Measurements from ENCODE around the gene MMP21.

MMP21 gene

DNA sequence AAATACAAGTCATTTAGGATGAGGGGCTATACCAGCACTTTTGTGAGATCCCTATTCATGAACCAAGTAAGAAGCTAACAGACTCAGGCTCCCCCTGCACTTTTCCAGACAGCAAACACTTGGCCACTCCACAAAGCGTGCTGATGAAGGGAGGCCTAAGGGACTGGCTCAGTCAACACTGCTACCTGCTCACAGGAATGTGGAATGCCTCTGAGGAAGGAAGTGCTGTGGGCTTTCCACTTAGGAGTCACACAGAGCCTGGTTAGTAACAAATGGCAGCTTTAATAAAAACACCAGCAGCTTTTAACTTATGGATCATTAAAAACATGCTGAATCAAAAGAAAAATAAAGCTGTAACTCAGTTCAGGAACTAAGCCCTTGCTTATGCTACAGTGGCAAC lies 32.4 kb upstream of the MMP21 start:
- TF ChIP-seq POLR2AphosphoS5 (IDR thresholded peaks at IDR 0.05; ENCODE audit: low read depth, low read length) (no peak), TAF1 (IDR thresholded peaks at IDR 0.05; ENCODE audit: borderline replicate concordance, insufficient read depth, low read length) (no peak)
- TF ChIP-seq, protein P1, sequence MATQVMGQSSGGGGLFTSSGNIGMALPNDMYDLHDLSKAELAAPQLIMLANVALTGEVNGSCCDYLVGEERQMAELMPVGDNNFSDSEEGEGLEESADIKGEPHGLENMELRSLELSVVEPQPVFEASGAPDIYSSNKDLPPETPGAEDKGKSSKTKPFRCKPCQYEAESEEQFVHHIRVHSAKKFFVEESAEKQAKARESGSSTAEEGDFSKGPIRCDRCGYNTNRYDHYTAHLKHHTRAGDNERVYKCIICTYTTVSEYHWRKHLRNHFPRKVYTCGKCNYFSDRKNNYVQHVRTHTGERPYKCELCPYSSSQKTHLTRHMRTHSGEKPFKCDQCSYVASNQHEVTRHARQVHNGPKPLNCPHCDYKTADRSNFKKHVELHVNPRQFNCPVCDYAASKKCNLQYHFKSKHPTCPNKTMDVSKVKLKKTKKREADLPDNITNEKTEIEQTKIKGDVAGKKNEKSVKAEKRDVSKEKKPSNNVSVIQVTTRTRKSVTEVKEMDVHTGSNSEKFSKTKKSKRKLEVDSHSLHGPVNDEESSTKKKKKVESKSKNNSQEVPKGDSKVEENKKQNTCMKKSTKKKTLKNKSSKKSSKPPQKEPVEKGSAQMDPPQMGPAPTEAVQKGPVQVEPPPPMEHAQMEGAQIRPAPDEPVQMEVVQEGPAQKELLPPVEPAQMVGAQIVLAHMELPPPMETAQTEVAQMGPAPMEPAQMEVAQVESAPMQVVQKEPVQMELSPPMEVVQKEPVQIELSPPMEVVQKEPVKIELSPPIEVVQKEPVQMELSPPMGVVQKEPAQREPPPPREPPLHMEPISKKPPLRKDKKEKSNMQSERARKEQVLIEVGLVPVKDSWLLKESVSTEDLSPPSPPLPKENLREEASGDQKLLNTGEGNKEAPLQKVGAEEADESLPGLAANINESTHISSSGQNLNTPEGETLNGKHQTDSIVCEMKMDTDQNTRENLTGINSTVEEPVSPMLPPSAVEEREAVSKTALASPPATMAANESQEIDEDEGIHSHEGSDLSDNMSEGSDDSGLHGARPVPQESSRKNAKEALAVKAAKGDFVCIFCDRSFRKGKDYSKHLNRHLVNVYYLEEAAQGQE (IDR thresholded peaks at IDR 0.05; ENCODE audit: insufficient read depth in 1 of 2, low read depth in 2 of 2, low read length in 2 of 2), result no peak

GRCh38 chr10:125802739-125803138 lies 27.1 kb upstream of the MMP21 start:
- TF ChIP-seq, protein P1 (IDR thresholded peaks at IDR 0.05; ENCODE audit: insufficient read depth in 1 of 2, low read depth in 2 of 2, low read length in 2 of 2), result no peak
- no peak for TF ChIP-seq FOXP2 (optimal IDR thresholded peaks at IDR 0.05; ENCODE audit: borderline replicate concordance, extremely low read depth, extremely low read length, insufficient read depth)
- no peak for TF ChIP-seq TAF1 (IDR thresholded peaks at IDR 0.05; ENCODE audit: borderline replicate concordance, insufficient read depth, low read length)
- TF ChIP-seq SIN3A (IDR thresholded peaks at IDR 0.05; ENCODE audit: borderline replicate concordance, insufficient read depth, low read length), result no peak
- no peak for TF ChIP-seq POLR2AphosphoS5 (IDR thresholded peaks at IDR 0.05; ENCODE audit: low read depth, low read length)

GRCh38 chr10:125802131-125802530 lies 26.5 kb upstream of the MMP21 start:
- TF ChIP-seq SIN3A (IDR thresholded peaks at IDR 0.05; ENCODE audit: borderline replicate concordance, insufficient read depth, low read length), result no peak
- TF ChIP-seq FOXP2 (optimal IDR thresholded peaks at IDR 0.05; ENCODE audit: borderline replicate concordance, extremely low read depth, extremely low read length, insufficient read depth), result no peak
- TF ChIP-seq, protein P1 (IDR thresholded peaks at IDR 0.05; ENCODE audit: insufficient read depth in 1 of 2, low read depth in 2 of 2, low read length in 2 of 2), result no peak
- TF ChIP-seq POLR2AphosphoS5 (IDR thresholded peaks at IDR 0.05; ENCODE audit: low read depth, low read length), result no peak
- no peak for TF ChIP-seq TAF1 (IDR thresholded peaks at IDR 0.05; ENCODE audit: borderline replicate concordance, insufficient read depth, low read length)

- TF ChIP-seq SIN3A (IDR thresholded peaks at IDR 0.05; ENCODE audit: borderline replicate concordance, insufficient read depth, low read length) (no peak), POLR2AphosphoS5 (IDR thresholded peaks at IDR 0.05; ENCODE audit: low read depth, low read length) (no peak), TAF1 (IDR thresholded peaks at IDR 0.05; ENCODE audit: borderline replicate concordance, insufficient read depth, low read length) (no peak), FOXP2 (optimal IDR thresholded peaks at IDR 0.05; ENCODE audit: borderline replicate concordance, extremely low read depth, extremely low read length, insufficient read depth) (no peak)
- TF ChIP-seq, protein P1 (IDR thresholded peaks at IDR 0.05; ENCODE audit: insufficient read depth in 1 of 2, low read depth in 2 of 2, low read length in 2 of 2), result no peak
Measured at GRCh38 chr10:125801574-125801973, 26.0 kb upstream of the MMP21 start.
